HepG2 (cell line): ENCODE data around the gene RRM2. TPM values are rescaled to one million over a fixed set of nuclear protein-coding genes. Genes with fewer than 3 reads are reported as not detected.

ENCODE experiments used
- ATAC-seq: fragments of 200-7000 bp; cut with Tn5 transposase; 3 replicates; pipeline ENCODE4 v1.9.1; 2020; ENCODE audit warnings: mild to moderate bottlenecking, moderate library complexity
- BruUV-seq: library from RNA; stranded (reverse); fragments of 400-500 nt; replicated peaks from 2 replicates; lab custom pipeline; 2021; lab: Mats Ljungman, UMichigan
- CTCF ChIA-PET: fragments of 300-600 bp; formaldehyde crosslinking; extraction: SDS; loops from one replicate; lab custom pipeline; 2021; ENCODE audit warnings: low total read pairs, inconsistent platforms, low intra/inter-chr PET ratio; lab: Yijun Ruan, JAX
- POLR2A ChIA-PET: fragments of 350-600 bp; sonication (Branson Sonifier 250); formaldehyde crosslinking; loops from one replicate; lab custom pipeline; 2020; ENCODE audit warnings: antibody characterized with exemption, inconsistent platforms; lab: Yijun Ruan, JAX
- DNase-seq: peaks from one replicate; pipeline ENCODE4 v3.0.0-alpha.2; 2015; ENCODE audit warnings: low spot score
- FAIRE-seq: peaks from 3 replicates; lab custom pipeline; 2011; peaks lifted over from hg19 to GRCh38; lab: Jason Lieb, UNC
- H2AFZ ChIP-seq: one replicate; pipeline ENCODE4 v1.6.1; 2011; ENCODE audit warnings: low read length, inconsistent platforms
- H3K27ac ChIP-seq: fragments of 300-600 bp; 3 replicates; pipeline ENCODE4 v1.8.0; 2011; ENCODE audit warnings: mixed run types, mild to moderate bottlenecking, mixed read lengths, low read length, inconsistent platforms; ENCODE audit not compliant: insufficient read depth; ENCODE audit errors: extremely low read length
- H3K27me3 ChIP-seq, 2 experiments: fragments of 200-600 bp in 1 of 2; 2 replicates in 1 of 2; 3 replicates in 1 of 2; pipeline versions ENCODE4 v1.6.0 to v1.8.0; 2011; ENCODE audit warnings: low read length in 2 of 2, mild to moderate bottlenecking in 2 of 2, moderate library complexity in 2 of 2, inconsistent platforms in 1 of 2; ENCODE audit not compliant: insufficient read depth in 2 of 2, control insufficient read depth in 1 of 2
- H3K36me3 ChIP-seq, 2 experiments: fragments of 200-600 bp in 1 of 2; replicated peaks in 1 of 2; 2 replicates in 1 of 2; 3 replicates in 1 of 2; pipeline versions ENCODE4 v1.5.1 to v1.8.0; 2011; ENCODE audit warnings: low read length in 2 of 2, inconsistent platforms in 1 of 2; ENCODE audit not compliant: insufficient read depth in 2 of 2, control insufficient read depth in 1 of 2
- H3K4me1 ChIP-seq: 2 replicates; pipeline ENCODE4 v1.5.1; 2012; ENCODE audit warnings: low read length, inconsistent platforms; ENCODE audit not compliant: insufficient read depth
- H3K4me2 ChIP-seq: 2 replicates; pipeline ENCODE4 v1.6.0; 2011; ENCODE audit warnings: low read depth, low read length, inconsistent platforms
- H3K4me3 ChIP-seq, 3 experiments: fragments of 200-600 bp in 1 of 3; sonication (generic), shearing (Covaris generic) in 1 of 3; replicated peaks in 1 of 3; 2 replicates each; pipeline ENCODE4 v1.5.1; 2011 to 2016; ENCODE audit warnings: low read length in 3 of 3, inconsistent platforms in 2 of 3, low read depth in 2 of 3, mild to moderate bottlenecking in 2 of 3, control low read depth in 1 of 3, mixed read lengths in 1 of 3; ENCODE audit not compliant: insufficient read depth in 1 of 3
- H3K79me2 ChIP-seq: one replicate; pipeline ENCODE4 v1.6.1; 2011; ENCODE audit warnings: low read length, inconsistent platforms; ENCODE audit not compliant: insufficient read depth
- H3K9ac ChIP-seq: 2 replicates; pipeline ENCODE4 v1.6.0; 2011; ENCODE audit warnings: mild to moderate bottlenecking, low read depth, low read length, inconsistent platforms; ENCODE audit not compliant: insufficient read depth
- H3K9me3 ChIP-seq: 2 replicates; pipeline ENCODE4 v1.5.1; 2012; ENCODE audit warnings: mild to moderate bottlenecking, low read length
- H4K20me1 ChIP-seq: 2 replicates; pipeline ENCODE4 v1.6.0; 2011; ENCODE audit warnings: inconsistent platforms, mild to moderate bottlenecking, low read length, moderate library complexity; ENCODE audit not compliant: insufficient read depth
- IKZF5 ChIP-seq: IDR thresholded peaks from 2 replicates; pipeline ENCODE4 v1.6.1; 2018; ENCODE audit warnings: missing genetic modification reagents, mild to moderate bottlenecking, missing compliant biosample characterization
- MTF2 ChIP-seq: sonication (generic); formaldehyde crosslinking; IDR thresholded peaks from 2 replicates; pipeline ENCODE4 v1.5.0; 2020; ENCODE audit warnings: missing genetic modification reagents, borderline replicate concordance
- NPAS2 ChIP-seq: sonication (generic); formaldehyde crosslinking; IDR thresholded peaks from 2 replicates; pipeline ENCODE4 v1.8.0; 2022; ENCODE audit warnings: mild to moderate bottlenecking, missing genetic modification reagents, borderline replicate concordance
- NRL ChIP-seq: sonication (generic); formaldehyde crosslinking; IDR thresholded peaks from 2 replicates; pipeline ENCODE4 v1.5.0; 2020; ENCODE audit warnings: missing genetic modification reagents, mild to moderate bottlenecking, moderate library complexity, borderline replicate concordance
- STAG1 ChIP-seq: sonication (generic); formaldehyde crosslinking; IDR thresholded peaks from 2 replicates; pipeline ENCODE4 v1.4.0; 2020; ENCODE audit warnings: missing genetic modification reagents
- THAP9 ChIP-seq: sonication (generic); formaldehyde crosslinking; IDR thresholded peaks from 2 replicates; pipeline ENCODE4; 2020; ENCODE audit warnings: missing genetic modification reagents, mild to moderate bottlenecking, borderline replicate concordance
- ZBTB1 ChIP-seq: sonication (generic); formaldehyde crosslinking; IDR thresholded peaks from 2 replicates; pipeline ENCODE4 v1.4.0; 2020; ENCODE audit warnings: missing genetic modification reagents, borderline replicate concordance
- ZMYM4 ChIP-seq: sonication (generic); formaldehyde crosslinking; IDR thresholded peaks from 2 replicates; pipeline ENCODE4 v1.8.1; 2023; ENCODE audit warnings: mild to moderate bottlenecking, missing genetic modification reagents
- ZNF660 ChIP-seq: sonication (generic); formaldehyde crosslinking; IDR thresholded peaks from 2 replicates; pipeline ENCODE4 v1.5.1; 2020; ENCODE audit warnings: mild to moderate bottlenecking, low read depth, missing genetic modification reagents, borderline replicate concordance
- ZNF768 ChIP-seq: sonication (generic); formaldehyde crosslinking; IDR thresholded peaks from 2 replicates; pipeline ENCODE4 v1.4.0; 2020; ENCODE audit warnings: missing genetic modification reagents
- WGBS: methylation state at CpG from one replicate; pipeline ENCODE4 v1.1.6; 2017; ENCODE audit warnings: low lambda C conversion rate; 5-methylcytosine and 5-hydroxymethylcytosine counted together
- in situ Hi-C: cut with HindIII; loops from 2 replicates; pipeline ENCODE4 v1.10.0; 2017; ENCODE audit warnings: low pct_unique_long_range_greater_than_20kb; ENCODE audit not compliant: extremely low pct_ligation_motif_present
- intact Hi-C: fragments of 100-400 bp; cut with micrococcal nuclease; formaldehyde crosslinking; loops from one replicate; pipeline ENCODE4 v1.10.0; 2022; ENCODE audit not compliant: unreplicated experiment
- polyA plus RNA-seq, 8 experiments: library from polyadenylated mRNA; depleted of rRNA in 3 of 8; stranded (reverse) in 7 of 8; unstranded in 1 of 8; fragments of >200 nt; fragmentation: Illumina TruSeq in 4 of 8; extraction: Trizol in 4 of 8; gene quantifications; 2 replicates each; pipeline versions ENCODE4 v1.2.1 to v1.2.3, GENCODE V29; 2011 to 2016; ENCODE audit warnings: low read depth in 4 of 8, missing spikeins in 1 of 8, mixed read lengths in 1 of 8; ENCODE audit not compliant: insufficient read depth in 1 of 8
- total RNA-seq, 5 experiments: library from RNA; depleted of rRNA; stranded (reverse); fragments of >200 nt; fragmentation: Illumina TruSeq; extraction: Trizol; gene quantifications; 2 replicates each; pipeline ENCODE4 v1.2.3, GENCODE V29; 2016; ENCODE audit warnings: low read depth in 1 of 5
- TF ChIP-seq, protein P1 (sequence below): sonication (generic); formaldehyde crosslinking; IDR thresholded peaks from 2 replicates; pipeline ENCODE4 v1.8.0; 2022; ENCODE audit warnings: missing genetic modification reagents, mild to moderate bottlenecking, moderate library complexity, borderline replicate concordance
- TF ChIP-seq, protein P2 (sequence below): sonication (generic); formaldehyde crosslinking; IDR thresholded peaks from 2 replicates; pipeline ENCODE4 v1.5.0; 2020; ENCODE audit warnings: missing genetic modification reagents

RRM2 gene
- total and polyA plus RNA-seq, 2 of the 13 experiments (the other 11 are each of a cell fraction or from before 2014, with no cell fraction given) = 31.3 to 150 TPM

GRCh38 chr2:10163498-10164486, 41.3 kb downstream of the RRM2 start:
- intact Hi-C loops (no loop called here), in situ Hi-C loops (no loop called here)
- Histone ChIP-seq H4K20me1 (no peaks in the 10 kb centered on the region), H3K9me3 (no peaks in the 10 kb centered on the region), H3K4me3 (no peak overlapping the region), H3K79me2 (no peaks in the 10 kb centered on the region), H3K9ac (no peak overlapping the region), H2AFZ (no peak overlapping the region), H3K4me2 (no peak overlapping the region), H3K4me1 (no peaks in the 10 kb centered on the region), H3K36me3 (peaks cover 6 to 24% of the 10 kb centered on the region in 2 experiments; a peak in 4 of 5 replicates), H3K27me3 (no peaks in the 10 kb centered on the region), H3K27ac (no peak overlapping the region)
- POLR2A ChIA-PET = no interaction called here
- CTCF ChIA-PET = interaction anchor here (1.5 kb wide), 1 partner anchor 246 kb away, joined by 5 read pairs; no protein-coding TSS in a partner anchor
- WGBS = 95% methylated on average over 18 of the region's 18 CpGs
- ATAC-seq (no peak), FAIRE-seq (peak; percentile 39), DNase-seq (no peak)
- BruUV-seq = no TSS peak
- no peak for TF ChIP-seq THAP9 (CRISPR knock-in tag)
- TF ChIP-seq ZBTB1 = no peak
- TF ChIP-seq MTF2 = no peak
- no peak for TF ChIP-seq NPAS2 (CRISPR knock-in tag)
- TF ChIP-seq STAG1 = no peak
- TF ChIP-seq, protein P1, sequence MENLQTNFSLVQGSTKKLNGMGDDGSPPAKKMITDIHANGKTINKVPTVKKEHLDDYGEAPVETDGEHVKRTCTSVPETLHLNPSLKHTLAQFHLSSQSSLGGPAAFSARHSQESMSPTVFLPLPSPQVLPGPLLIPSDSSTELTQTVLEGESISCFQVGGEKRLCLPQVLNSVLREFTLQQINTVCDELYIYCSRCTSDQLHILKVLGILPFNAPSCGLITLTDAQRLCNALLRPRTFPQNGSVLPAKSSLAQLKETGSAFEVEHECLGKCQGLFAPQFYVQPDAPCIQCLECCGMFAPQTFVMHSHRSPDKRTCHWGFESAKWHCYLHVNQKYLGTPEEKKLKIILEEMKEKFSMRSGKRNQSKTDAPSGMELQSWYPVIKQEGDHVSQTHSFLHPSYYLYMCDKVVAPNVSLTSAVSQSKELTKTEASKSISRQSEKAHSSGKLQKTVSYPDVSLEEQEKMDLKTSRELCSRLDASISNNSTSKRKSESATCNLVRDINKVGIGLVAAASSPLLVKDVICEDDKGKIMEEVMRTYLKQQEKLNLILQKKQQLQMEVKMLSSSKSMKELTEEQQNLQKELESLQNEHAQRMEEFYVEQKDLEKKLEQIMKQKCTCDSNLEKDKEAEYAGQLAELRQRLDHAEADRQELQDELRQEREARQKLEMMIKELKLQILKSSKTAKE (CRISPR knock-in tag) = no peak
- TF ChIP-seq IKZF5 (CRISPR knock-in tag) = no peak
- no peak for TF ChIP-seq ZNF660 (CRISPR knock-in tag)
- peak; percentile 36; the same call in 1 of the 2 replicates for TF ChIP-seq NRL
- TF ChIP-seq, protein P2, sequence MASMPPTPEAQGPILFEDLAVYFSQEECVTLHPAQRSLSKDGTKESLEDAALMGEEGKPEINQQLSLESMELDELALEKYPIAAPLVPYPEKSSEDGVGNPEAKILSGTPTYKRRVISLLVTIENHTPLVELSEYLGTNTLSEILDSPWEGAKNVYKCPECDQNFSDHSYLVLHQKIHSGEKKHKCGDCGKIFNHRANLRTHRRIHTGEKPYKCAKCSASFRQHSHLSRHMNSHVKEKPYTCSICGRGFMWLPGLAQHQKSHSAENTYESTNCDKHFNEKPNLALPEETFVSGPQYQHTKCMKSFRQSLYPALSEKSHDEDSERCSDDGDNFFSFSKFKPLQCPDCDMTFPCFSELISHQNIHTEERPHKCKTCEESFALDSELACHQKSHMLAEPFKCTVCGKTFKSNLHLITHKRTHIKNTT (CRISPR knock-in tag) = no peak
- TF ChIP-seq ZMYM4 (CRISPR knock-in tag) = no peak
- TF ChIP-seq ZNF768 = peak; percentile 51
